GM21528 (cell line): ENCODE results near the gene IL12B.
"Not testable (repeated sequence)": the region's sequence is repeated elsewhere in the genome, so short reads cannot be mapped to it uniquely, and the experiment has no call there.

Experiments
- ATAC-seq: cut with Tn5 transposase; IDR thresholded peaks from one replicate; pipeline ENCODE4 v1.9.1; 2021; ENCODE audit warnings: mild to moderate bottlenecking, moderate library complexity; ENCODE audit not compliant: unreplicated experiment, low FRiP score

IL12B gene

DNA sequence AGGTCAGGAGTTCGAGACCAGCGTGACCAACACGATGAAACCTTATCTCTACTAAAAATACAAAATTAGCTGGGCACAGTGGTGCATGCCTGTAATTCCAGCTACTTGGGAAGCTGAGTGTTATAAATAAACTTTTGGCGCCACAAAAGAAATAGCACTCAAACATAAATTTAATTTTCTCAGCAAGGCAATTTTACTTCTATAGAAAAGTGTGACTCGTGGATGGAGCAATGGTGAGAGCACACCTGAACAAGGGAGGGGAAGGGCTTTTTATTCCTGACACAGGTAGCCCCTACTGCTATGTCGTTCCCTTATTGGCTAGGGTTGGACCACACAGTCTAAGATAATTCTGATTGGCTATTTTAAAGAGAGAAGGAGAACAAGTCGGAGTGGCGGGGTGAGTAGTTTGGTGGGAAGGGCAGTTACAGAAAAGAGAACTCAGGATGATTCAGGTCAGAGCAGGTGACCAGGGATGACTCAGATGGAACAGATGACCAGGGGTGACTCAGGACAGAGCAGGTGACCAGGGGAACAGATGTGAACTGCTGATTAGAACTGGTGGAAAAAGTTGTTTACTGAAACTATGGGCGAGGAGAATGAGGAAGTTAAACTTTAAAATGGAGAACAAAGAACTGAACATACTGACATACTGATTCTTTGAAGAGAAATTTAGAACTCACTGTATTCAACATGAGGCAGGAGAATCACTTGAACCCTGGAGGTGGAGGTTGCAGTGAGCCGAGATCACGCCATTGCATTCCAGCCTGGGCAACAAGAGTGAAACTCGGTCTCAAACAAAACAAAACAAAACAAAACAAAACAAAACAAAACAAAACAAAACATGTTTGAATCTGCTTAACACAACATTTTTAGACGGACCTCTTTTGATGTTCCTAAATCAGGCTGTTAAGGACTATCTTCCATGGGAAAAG lies 28.1 kb downstream of the IL12B start:
- not testable (repeated sequence) for ATAC-seq

GRCh38 chr5:159301466-159301865 lies 28.8 kb downstream of the IL12B start:
- ATAC-seq: no peak

GRCh38 chr5:159297300-159297699 lies 33.0 kb downstream of the IL12B start:
- ATAC-seq: not testable (repeated sequence)

DNA sequence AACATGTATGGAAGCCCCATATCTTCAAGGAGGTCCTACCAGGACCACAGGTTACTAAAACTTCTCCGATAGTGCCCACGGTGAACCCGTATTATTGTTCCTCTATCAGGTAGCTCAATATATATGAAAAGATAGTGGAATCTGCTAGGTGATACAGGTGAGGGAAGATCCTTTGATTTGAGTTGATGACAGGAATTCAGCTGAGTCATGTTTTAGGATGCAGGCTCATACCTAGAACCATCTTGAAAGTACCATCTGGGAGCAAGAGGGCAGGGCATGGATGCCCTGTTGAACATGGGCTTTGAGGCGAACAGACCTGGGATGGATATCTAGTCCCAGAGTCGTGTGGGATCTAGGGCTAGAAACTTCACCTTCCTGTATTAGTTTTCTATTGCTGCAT lies 35.4 kb downstream of the IL12B start:
- no peak for ATAC-seq

- no peak for ATAC-seq
Observed at GRCh38 chr5:159290741-159291140, 39.5 kb downstream of the IL12B start.

DNA sequence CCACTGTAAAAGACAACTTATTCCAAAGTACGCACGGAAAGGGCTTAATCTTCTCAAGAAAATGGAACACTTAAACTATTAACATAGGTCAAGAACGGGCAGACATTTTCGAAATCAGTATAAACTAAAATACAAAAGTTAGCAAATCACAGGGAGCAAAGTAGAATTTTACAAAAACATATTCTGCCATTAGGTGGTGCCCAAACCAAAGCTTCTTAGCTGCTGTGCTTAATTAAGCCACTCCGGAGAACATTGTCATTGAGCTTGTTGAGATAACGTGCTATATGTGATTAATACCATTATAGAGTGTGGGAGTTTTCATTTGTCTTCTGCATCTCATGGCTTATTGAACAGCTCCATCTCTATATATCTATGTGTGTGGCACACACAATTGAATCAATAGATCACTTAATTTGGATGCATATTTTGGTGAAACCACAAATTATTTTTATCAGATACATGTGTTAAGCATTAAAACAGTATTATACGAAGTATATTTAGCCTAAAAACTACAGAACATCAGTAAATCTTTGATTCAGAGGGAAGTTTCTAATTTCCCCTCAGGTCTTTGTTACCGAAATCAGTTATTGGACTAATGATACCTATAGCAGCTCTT lies 43.8 kb downstream of the IL12B start:
- no peak for ATAC-seq

DNA sequence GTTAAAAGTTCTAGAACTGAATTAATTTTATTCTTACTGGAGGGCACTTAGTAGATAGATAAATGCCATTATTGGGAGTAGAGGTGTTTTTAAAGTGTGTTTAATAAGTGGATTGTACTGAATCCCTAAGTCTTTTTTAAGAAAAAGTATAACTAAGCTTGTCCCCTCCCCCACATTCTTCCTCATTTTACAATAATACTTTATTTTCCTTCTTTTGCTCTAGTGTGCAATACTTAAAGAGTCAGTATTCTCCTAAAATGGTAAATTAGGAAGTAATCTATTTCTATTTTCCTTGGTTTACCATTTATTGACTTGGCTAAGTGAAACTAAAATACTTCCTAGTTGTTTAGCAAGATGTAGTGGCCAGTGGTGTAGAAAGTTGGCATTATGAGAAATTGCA lies 55.6 kb downstream of the IL12B start:
- no peak for ATAC-seq

- ATAC-seq: no peak
Observed at GRCh38 chr5:159273923-159274322, 56.4 kb downstream of the IL12B start.

DNA sequence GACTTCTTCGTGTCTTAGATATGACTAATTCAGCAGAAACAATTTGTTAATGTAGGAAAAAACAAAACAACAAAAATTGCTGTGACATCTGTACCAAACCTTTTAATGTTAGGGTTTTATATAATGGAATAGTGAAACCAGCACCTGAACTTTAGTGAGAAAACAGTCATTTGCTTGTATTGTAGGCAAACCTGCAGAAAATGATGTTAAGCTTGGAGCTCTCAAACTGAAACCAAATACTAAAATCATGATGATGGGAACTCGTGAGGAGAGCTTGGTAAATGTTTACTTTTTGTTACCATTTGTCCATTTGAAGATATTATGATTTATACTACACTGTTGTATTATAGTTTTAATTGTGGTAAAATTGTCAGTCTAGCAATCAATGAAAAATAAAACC lies 60.6 kb downstream of the IL12B start:
- no peak for ATAC-seq

DNA sequence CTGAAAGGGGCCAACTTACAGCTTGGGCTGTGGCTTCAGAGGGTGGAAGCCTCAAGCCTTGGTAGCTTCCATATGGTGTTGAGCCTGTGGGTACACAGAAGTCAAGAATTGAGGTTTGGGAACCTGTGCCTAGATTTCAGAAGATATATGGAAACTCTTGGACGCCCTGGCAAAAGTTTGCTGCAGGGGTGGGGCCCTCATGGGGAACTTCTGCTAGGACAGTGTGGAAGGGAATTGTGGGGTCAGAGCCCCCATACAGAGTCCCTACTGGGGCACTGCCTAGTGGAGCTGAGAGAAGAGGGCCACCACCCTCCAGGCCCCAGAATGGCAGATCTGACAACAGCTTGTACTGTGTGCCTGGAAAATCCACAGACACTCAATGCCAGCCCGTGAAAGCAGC lies 63.5 kb downstream of the IL12B start:
- not testable (repeated sequence) for ATAC-seq
